Uterus (tissue), 2 donors: ENCODE data around the gene PIM2.

ENCODE experiments used
- POLR2A ChIP-seq, 2 donors: fragments of 450-650 bp; IDR thresholded peaks; one replicate each; pipeline ENCODE4 v1.6.1; 2016; ENCODE audit warnings: antibody characterized with exemption in 2 of 2, mild to moderate bottlenecking in 1 of 2, moderate library complexity in 1 of 2
- TF ChIP-seq, protein P1 (sequence below), 4 experiments: fragments of 200-600 bp in 2 of 4; fragments of 450-650 bp in 2 of 4; sonication (generic) in 2 of 4; IDR thresholded peaks; one replicate each; pipeline ENCODE4 v1.5.1; 2016 to 2019; ENCODE audit warnings: antibody characterized with exemption in 4 of 4, mild to moderate bottlenecking in 2 of 4, moderate library complexity in 1 of 4

DNA sequence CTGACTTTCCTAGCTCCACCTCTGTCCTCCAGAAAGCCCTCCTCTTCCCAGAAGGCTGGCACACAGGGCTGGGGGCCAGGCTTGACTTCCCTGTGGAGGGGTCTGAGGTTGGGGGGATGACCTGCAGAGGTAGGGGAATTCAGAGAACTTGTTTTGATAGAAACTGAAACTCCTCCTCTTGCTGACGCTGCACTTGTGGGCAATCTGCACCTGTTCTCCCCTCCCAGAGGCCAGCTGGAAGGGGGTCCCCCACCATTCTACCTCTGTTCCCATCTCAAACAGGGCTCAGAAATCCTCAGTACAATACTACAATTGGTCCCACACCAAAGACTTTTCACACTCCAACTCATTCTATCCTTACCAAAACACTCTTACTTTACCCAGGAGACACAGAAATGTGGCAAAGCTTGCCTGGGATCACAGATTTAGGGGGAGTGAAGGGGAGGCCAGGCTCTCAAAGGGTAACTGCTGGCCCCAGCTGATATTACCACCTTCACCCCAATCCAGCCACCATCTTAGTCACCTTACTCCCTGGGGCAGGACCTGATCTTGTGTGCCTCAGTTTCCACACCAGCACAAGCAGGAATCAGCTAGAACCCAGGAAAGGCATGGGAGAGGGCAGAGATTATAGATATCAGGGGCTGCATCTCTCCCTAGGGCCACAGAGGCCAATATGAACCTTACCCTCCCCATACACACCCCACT is 20.0 kb upstream of the PIM2 start:
- TF ChIP-seq, protein P1, sequence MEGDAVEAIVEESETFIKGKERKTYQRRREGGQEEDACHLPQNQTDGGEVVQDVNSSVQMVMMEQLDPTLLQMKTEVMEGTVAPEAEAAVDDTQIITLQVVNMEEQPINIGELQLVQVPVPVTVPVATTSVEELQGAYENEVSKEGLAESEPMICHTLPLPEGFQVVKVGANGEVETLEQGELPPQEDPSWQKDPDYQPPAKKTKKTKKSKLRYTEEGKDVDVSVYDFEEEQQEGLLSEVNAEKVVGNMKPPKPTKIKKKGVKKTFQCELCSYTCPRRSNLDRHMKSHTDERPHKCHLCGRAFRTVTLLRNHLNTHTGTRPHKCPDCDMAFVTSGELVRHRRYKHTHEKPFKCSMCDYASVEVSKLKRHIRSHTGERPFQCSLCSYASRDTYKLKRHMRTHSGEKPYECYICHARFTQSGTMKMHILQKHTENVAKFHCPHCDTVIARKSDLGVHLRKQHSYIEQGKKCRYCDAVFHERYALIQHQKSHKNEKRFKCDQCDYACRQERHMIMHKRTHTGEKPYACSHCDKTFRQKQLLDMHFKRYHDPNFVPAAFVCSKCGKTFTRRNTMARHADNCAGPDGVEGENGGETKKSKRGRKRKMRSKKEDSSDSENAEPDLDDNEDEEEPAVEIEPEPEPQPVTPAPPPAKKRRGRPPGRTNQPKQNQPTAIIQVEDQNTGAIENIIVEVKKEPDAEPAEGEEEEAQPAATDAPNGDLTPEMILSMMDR (IDR thresholded peaks at IDR 0.05), result no peak
- TF ChIP-seq POLR2A (IDR thresholded peaks at IDR 0.05), result no peak
